NCI-H82 treated with DMSO at 0.1 percent for 48 hours (cell line): ENCODE results near the gene MAP7.
"Not testable (repeated sequence)": the region's sequence is repeated elsewhere in the genome, so short reads cannot be mapped to it uniquely, and the experiment has no call there.

Experiments used
- DNase-seq: peaks from one replicate; lab custom pipeline; 2025; ENCODE audit not compliant: unreplicated experiment; lab: John Stamatoyannopoulos, UW

MAP7 gene

GRCh38 chr6:136471922-136472321 lies 78.3 kb downstream of the MAP7 start:
- DNase-seq = no peak

DNA sequence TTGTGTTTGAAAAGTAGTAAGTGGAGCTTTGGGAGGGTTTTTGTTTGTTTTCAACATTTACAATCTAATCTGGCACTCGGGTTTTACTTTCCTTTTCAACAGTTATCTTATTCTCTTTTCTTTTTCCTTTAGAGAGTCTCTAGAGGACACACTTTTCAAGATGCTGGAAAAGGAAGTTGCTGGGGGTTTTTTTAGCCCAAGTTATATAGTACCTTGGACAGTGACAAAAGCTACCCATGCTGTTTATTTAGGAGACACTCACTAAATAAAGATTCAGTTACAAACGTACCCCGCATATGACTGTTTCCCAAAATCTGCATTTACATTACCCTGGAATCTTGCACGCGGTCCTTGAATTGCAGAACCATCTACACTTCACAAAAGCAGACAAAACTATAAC lies 78.8 kb downstream of the MAP7 start:
- no peak for DNase-seq

GRCh38 chr6:136470044-136470443 lies 80.2 kb downstream of the MAP7 start:
- no peak for DNase-seq

DNA sequence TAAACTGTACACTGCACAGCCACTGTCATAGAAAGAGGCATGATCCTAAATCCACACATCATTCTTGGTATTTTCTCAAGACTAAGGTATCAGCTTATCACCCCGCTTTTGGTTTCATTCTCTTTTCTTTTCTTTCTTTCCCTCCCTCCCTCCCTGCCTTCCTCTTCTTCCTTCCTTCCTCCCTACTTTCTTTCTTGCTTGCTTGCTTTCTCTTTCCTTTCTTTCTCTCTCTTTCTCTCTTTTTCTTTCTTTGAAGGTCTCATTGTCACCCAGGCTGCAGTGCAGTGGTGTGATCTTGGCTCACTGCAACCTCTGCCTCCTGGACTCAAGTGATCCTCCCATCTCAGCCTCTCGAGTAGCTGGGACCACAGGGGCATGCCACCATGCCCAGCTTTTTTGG lies 81.1 kb downstream of the MAP7 start:
- no peak for DNase-seq

GRCh38 chr6:136468711-136469110 lies 81.5 kb downstream of the MAP7 start:
- no peak for DNase-seq

- no peak for DNase-seq
Measured at GRCh38 chr6:136467186-136467585, 83.0 kb downstream of the MAP7 start.

GRCh38 chr6:136466777-136467176 lies 83.4 kb downstream of the MAP7 start:
- DNase-seq = no peak

GRCh38 chr6:136465766-136466303 lies 84.4 kb downstream of the MAP7 start:
- DNase-seq = no peak

DNA sequence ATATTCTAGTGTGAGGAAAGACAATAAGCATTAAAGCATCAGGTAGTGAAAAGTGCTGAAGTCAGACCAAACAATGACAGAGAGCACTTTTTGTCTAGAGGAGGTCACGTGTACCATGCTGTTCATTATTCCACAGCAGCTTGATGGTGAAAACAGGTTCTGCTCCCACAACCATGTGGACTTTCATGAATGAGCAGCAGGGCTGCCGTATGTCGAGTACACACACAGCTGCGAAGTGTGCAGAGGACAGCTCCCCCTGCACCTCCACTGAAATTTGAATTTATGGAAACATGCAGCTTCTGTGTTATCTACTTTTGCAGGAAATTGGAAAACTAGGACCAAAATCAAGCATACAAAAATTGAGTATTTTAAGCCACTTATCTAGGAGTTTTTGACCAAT lies 85.3 kb downstream of the MAP7 start:
- no peak for DNase-seq

- no peak for DNase-seq
Measured at GRCh38 chr6:136464148-136464547, 86.1 kb downstream of the MAP7 start.

DNA sequence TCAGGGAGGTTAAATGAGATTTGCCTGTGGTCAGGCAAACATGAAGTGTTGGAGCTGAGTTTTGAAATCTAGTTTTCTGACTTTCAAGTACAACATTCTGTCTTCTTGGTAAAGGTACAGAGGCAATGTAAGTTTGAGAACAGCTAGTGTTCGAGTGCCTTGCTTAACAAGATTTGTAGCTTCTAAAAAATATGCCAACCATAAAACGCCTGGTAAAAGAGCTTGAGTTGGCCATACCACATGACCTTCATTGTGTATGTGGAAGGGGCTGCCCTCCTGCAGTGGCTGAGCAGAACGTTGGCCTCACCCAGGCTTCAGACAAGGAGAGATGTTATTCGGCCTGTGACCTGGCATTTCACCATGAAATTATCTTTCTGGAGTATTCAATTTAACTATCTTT lies 86.5 kb downstream of the MAP7 start:
- DNase-seq = no peak

DNA sequence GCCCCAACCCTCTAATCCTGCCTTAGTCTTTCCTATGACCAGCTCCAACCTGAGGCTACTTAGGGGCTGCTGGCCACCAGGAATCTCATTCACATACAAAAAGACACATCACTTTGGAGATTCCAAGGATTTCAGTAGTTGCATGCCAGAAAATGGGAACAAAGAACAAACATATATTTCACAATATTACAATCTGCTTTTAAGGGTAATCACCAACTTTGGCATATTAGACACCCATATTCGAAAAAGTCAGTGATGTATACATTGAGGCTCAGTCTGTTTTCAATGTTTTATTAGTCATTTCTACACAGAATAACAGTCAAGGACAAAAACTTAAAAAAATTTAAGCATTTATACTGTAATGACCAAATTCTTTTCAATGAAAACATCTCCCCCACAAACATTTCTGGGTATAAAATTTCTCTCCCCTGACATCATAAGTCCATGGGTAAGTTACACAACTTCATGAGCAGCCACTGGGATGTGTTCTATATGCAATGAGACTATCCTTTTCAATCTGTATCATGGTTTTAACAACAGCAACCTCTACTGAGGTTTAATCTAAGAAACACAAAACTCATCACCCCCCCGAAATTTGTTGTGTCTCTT lies 103.5 kb downstream of the MAP7 start:
- no peak for DNase-seq

- no peak for DNase-seq
Measured at GRCh38 chr6:136446145-136446544, 104.1 kb downstream of the MAP7 start.

- DNase-seq = no peak
Measured at GRCh38 chr6:136445063-136445462, 105.2 kb downstream of the MAP7 start.

GRCh38 chr6:136440203-136440602 lies 110.0 kb downstream of the MAP7 start:
- no peak for DNase-seq

DNA sequence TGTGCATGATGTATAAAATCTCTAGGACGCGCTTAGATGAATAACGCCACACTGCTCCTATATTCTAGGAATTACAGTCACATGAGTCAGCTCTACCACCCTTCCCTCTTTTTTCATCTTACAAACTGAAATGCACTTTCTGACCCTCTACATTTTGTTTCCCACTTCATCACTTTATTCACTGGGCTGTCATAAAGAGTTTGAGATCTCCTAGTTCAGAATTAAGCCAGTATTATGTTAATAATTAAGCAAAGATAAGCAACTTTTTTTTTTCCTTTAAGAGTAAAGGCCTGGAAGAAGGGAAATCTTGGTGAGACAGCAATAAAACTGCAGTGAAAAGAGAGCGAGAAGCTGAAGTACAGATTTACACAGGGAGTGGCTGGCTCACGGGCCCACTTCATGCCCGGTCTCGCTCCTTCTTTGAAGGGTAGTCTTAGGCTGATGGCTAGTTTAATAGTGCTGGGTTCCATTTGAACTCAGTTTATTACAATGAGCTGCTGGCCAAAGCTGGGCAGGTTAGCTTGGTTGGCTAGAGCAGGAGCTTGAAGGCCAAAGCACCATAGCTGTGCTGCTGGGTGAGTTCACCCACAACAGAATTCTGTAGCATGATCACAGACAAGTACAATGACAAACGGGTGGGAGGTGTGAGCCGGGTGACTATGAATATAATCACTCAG lies 110.6 kb downstream of the MAP7 start:
- no peak for DNase-seq

DNA sequence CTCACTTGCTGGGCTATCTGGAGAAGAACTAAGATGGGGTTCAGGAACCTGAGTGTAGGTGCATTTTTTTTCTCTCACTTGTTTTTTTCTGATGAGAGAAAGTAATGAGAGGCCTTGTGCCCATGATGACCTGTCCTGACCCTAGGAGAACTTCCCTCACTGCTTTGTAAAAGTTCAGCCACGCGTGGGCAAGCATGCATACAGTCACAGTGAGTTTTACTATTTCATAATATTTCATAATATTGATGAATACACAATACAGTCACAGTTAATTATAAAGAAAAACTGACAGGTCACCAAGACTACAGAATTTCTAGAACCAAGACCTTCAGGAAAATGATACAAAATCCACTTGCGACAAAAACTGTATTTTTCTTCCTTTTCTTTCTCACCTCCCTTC lies 111.8 kb downstream of the MAP7 start:
- no peak for DNase-seq

GRCh38 chr6:136437246-136437645 lies 113.0 kb downstream of the MAP7 start:
- DNase-seq = no peak

DNA sequence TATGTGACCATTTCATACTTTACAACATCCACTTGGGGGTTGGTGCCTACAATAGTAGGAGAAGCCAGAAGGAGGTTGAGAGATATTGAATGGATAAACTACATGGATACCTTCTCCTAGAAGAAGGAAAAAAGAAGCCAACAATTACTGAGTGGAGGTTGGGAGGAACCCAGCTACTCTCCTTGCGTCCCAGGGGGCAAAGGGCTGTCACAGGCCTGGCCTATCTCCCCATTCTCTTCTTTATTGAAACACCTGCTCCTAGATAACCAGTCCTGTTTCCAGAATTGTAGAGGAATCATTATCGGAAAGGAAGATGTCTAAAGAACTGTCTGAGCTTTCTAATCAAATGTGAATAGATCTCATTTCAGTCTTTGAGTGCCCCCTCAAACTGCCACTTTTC lies 115.1 kb downstream of the MAP7 start:
- DNase-seq = peak; percentile 19

DNA sequence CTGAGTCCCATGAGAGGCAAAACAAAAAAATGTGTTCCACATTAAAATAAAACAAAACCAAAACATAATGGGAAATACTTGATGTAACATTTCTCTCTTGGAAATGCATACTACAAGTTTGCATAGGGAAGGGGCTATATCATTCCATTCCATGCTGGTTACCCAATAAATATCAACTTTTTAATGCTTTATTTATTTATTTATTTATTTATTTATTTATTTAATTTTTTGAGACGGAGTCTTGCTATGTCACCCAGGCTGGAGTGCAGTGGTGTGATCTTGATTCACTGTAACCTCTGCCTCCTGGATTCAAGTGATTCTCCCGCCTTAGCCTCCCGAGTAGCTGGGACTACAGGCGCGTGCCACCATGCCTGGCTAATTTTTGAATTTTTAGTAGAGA lies 118.9 kb downstream of the MAP7 start:
- not testable (repeated sequence) for DNase-seq

DNA sequence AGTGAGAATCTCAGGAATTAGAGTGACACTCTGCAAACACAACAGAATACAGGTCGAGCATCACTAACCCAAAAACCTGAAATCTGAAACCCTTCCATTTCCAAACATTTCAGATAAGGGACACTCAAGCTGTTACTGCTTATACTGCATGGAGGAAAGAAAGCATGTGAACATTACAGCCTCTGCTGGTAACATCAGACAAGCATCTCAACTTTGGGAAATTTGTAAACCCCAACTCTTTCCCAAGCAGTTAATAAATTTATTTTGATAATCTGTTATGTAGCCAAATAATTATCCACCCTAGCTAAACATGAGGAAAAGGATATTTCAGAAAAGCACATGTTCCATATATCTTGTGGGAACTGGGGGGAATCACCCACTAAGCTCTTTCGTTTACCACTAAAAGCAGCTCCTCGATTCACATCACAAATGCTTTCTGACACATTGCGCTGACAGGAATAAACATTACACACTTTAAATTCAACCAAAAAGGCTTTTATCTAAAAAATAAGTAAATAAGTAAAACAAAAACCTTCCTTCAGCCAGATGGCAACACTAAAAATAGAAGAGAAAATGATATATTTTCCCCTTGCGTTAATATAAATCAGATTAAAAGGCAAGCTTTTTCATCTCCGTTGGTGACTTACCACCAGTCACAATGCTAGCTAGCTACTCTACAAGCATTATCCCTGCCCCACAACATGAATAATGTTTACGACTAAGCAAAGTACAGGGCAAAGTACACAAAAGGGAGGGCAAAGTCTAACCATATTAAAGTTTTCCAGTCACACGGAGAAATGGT lies 120.8 kb downstream of the MAP7 start:
- DNase-seq = no peak

DNA sequence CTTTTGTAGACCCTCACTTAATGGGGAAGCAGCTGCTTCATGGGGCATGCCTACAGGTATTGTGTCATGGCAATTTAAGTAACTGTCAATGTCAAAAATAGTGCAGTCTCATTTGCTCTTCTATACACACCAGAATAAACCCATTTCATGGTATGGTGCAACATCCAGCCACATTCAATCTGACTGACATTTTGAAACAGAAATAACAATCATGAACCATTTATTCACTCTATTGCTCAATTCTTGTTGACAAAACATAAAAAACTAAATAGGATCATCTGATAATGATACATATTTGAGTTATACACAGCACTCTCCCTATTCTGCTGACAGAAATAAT lies 122.9 kb downstream of the MAP7 start:
- no peak for DNase-seq
